Measurements from ENCODE around the gene IGF1R. TPM values are rescaled to one million over a fixed set of nuclear protein-coding genes. Genes with fewer than 3 reads are reported as not detected.

The IGF1R gene
- total and polyA plus RNA-seq, 2 experiments from 2014 or later = 10.8 to 42.9 TPM

- Histone ChIP-seq H3K4me3 (no peak overlapping the region), H3K79me2 (peaks cover 96% of the 10 kb centered on the region), H3K4me2 (no peak overlapping the region), H3K9me3 (ENCODE audit: low read depth) (no peaks in the 10 kb centered on the region), H3K4me1 (ENCODE audit: insufficient read depth) (peaks cover 8% of the 10 kb centered on the region), H3K27ac (peak overlapping the region; percentile 16), H3K36me3 (replicated peaks; ENCODE audit: insufficient read depth, low read depth) (no peaks in the 10 kb centered on the region), H2AFZ (no peak overlapping the region), H3K9me2 (replicated peaks; ENCODE audit: insufficient read depth) (no peaks in the 10 kb centered on the region), H3K27me3 (no peaks in the 10 kb centered on the region), H4K20me1 (ENCODE audit: insufficient read depth, poor library complexity, severe bottlenecking) (peaks cover 51% of the 10 kb centered on the region)
- DNase-seq (ENCODE audit: low spot score) = no peak
- TF ChIP-seq CTCF (IDR thresholded peaks at IDR 0.05; ENCODE audit: poor library complexity) (no peak), EZH2phosphoT487 (IDR thresholded peaks at IDR 0.05; ENCODE audit: low read depth, severe bottlenecking, unreplicated experiment) (no peak), EZH2 (IDR thresholded peaks at IDR 0.05; ENCODE audit: borderline replicate concordance) (no peak)
- 73% methylated on average over 3 of the region's 3 CpGs for WGBS (ENCODE audit: low lambda C conversion rate, missing lambda C conversion rate)
These were observed 65.3 kb downstream of the IGF1R start for GRCh38 chr15:98713585-98714001.

GRCh38 chr15:98714922-98715321 lies 66.6 kb downstream of the IGF1R start:
- no peak overlapping the region for H3K27ac ChIP-seq
- peaks cover 16% of the 10 kb centered on the region for H3K4me1 ChIP-seq (ENCODE audit: insufficient read depth)
- peaks cover 98% of the 10 kb centered on the region for H3K79me2 ChIP-seq
- 79% methylated on average over 7 of the region's 7 CpGs for WGBS (ENCODE audit: low lambda C conversion rate, missing lambda C conversion rate)
- H3K4me2 ChIP-seq = no peak overlapping the region
- H4K20me1 ChIP-seq (ENCODE audit: insufficient read depth, poor library complexity, severe bottlenecking) = peaks cover 46% of the 10 kb centered on the region
- no peaks in the 10 kb centered on the region for H3K27me3 ChIP-seq
- H2AFZ ChIP-seq = no peak overlapping the region
- TF ChIP-seq CTCF (IDR thresholded peaks at IDR 0.05; ENCODE audit: poor library complexity) (no peak), EZH2phosphoT487 (IDR thresholded peaks at IDR 0.05; ENCODE audit: low read depth, severe bottlenecking, unreplicated experiment) (no peak), EZH2 (IDR thresholded peaks at IDR 0.05; ENCODE audit: borderline replicate concordance) (no peak)
- no peaks in the 10 kb centered on the region for H3K36me3 ChIP-seq (replicated peaks; ENCODE audit: insufficient read depth, low read depth)
- no peak for DNase-seq (ENCODE audit: low spot score)
- H3K4me3 ChIP-seq = no peak overlapping the region
- H3K9me3 ChIP-seq (ENCODE audit: low read depth) = no peaks in the 10 kb centered on the region
- no peaks in the 10 kb centered on the region for H3K9me2 ChIP-seq (replicated peaks; ENCODE audit: insufficient read depth)

GRCh38 chr15:98715401-98715800 lies 67.1 kb downstream of the IGF1R start:
- peaks cover 44% of the 10 kb centered on the region for H4K20me1 ChIP-seq (ENCODE audit: insufficient read depth, poor library complexity, severe bottlenecking)
- H3K27ac ChIP-seq = no peak overlapping the region
- H3K4me1 ChIP-seq (ENCODE audit: insufficient read depth) = peaks cover 16% of the 10 kb centered on the region
- H3K9me2 ChIP-seq (replicated peaks; ENCODE audit: insufficient read depth) = no peaks in the 10 kb centered on the region
- no peaks in the 10 kb centered on the region for H3K9me3 ChIP-seq (ENCODE audit: low read depth)
- H3K36me3 ChIP-seq (replicated peaks; ENCODE audit: insufficient read depth, low read depth) = no peaks in the 10 kb centered on the region
- no peak overlapping the region for H2AFZ ChIP-seq
- no peak overlapping the region for H3K4me3 ChIP-seq
- WGBS (ENCODE audit: low lambda C conversion rate, missing lambda C conversion rate) = 88% methylated on average over 7 of the region's 7 CpGs
- no peak overlapping the region for H3K4me2 ChIP-seq
- peaks cover 98% of the 10 kb centered on the region for H3K79me2 ChIP-seq
- no peak for TF ChIP-seq EZH2 (IDR thresholded peaks at IDR 0.05; ENCODE audit: borderline replicate concordance)
- TF ChIP-seq EZH2phosphoT487 (IDR thresholded peaks at IDR 0.05; ENCODE audit: low read depth, severe bottlenecking, unreplicated experiment) = no peak
- no peak for TF ChIP-seq CTCF (IDR thresholded peaks at IDR 0.05; ENCODE audit: poor library complexity)
- no peaks in the 10 kb centered on the region for H3K27me3 ChIP-seq
- no peak for DNase-seq (ENCODE audit: low spot score)
